HG02763 (cell line): ENCODE data around the gene KRT4.

Source experiments
- ATAC-seq: cut with Tn5 transposase; IDR thresholded peaks from one replicate; pipeline ENCODE4 v1.9.1; 2021; ENCODE audit warnings: mild to moderate bottlenecking, moderate library complexity; ENCODE audit not compliant: unreplicated experiment

The KRT4 gene

DNA sequence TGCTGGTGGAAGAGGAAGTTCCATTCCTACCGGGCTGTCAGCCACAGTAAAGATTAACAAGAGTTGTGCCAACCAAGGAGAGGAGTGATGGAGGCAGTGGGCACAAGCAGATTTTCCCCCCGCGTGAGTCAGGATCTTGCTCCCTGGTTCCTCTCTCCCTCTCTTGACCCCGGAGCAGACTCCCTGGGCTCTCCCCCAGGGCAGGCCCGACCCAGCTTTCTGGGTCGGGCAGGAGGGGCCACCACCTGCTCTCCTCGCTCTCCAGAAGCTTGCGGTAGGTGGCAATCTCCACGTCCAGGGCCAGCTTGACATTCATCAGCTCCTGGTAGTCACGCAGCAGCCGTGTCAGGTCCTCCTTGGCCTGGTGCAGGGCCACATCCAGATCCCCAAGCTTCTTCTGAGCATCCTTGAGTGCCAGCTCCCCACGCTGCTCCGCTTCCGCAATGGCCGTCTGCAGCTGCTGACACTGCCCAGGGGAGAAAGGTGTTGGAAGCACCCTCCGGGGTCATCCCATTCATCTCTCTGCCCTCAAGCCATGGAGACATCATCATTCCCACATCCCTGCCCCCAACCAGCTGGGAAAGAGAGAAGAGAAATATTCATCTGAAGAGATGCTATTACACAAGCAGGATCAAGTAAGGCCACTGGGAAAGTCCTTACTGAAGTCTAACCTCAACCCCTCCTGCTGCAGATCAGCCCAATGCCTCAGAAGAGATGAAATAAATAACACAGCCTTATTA lies 9.0 kb upstream of the KRT4 start:
- no peak for ATAC-seq

DNA sequence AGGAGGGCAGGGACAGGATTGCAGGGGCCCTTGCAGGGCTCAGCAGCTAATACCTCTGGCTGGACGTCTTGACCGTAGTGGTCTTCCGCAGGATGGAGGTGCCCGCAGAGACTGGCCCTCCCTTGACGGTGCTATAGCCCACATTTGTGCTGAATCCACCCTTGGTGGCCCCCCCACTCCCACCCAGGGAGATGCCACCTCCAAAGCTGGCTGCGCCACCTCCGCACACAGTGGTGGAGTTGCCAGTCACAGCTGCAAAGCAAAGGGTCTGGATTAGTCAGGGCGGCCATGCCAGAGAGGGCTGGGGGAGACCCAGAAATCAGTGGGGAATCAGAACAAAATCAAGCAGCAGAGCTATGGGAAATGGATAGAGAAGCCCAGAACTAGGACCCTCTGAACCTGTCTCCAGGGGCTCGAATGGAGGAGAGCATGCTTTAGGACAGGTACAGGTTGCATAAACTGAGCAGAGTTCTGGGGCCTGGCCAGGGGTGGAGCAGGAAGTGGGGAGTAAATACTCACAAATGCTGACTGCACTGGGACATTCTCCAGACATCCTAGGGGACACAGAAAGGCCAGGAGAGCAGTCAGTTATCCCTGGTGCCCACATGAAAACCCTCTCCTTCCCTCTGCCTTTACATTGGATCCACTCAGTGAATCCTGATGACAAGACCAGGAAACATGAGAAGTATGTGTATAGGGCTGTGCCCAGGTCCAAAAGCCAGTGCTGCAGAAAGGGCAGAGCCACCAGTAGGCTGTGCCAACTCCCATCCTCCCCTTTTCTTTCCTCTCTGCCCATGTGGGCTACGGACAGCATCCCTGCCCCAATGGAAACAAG lies 8.1 kb upstream of the KRT4 start:
- no peak for ATAC-seq

DNA sequence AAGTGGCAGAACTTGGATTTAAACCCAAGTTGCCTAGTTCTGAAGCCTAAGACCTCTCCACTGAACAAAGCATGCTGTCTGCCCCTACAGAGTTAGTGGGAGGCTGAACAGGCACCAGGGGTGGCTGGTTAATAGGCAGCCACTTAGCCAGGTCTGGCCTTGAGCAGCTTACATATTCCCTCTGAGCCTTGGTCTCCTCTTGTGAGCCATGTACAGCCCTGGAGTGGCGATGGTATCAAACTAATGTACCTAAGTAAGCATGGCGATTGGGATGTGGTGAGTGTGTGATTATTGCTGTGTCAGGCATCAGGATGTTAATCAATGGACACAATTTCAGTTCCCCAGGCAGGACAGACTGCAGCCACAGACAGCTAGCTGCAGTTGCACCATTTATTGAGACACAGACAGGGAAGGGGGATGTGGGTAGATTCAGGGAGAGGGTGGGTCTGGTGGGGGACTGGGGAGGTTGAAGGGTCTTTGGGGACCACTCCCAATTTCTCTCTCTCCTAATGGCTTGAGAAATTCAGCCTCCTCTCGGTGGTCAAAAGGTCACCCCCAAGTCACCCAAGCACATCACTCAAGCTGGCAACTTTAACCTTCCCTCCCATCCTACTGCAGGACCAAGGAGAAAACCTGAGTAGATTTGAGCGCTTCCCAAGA lies 7.3 kb upstream of the KRT4 start:
- no peak for ATAC-seq

DNA sequence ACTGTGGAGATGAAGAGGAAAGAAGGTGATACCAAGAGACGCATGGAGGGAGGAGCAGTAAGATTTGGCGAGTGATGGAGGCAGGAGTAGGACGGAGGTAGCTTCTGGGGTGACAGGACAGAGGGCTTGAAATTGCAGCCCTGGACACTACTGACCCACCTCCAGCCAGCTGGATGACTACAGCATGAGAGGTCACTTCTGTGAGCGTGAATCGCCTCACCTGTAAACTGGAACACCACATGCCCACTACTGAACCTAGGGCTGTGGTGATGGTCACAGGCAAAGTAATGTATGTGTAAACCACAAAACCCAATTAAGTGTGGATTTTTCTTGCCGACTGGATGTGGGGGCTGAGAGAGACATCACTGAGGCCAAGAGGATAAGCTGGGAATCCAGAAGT lies 6.6 kb upstream of the KRT4 start:
- no peak for ATAC-seq

DNA sequence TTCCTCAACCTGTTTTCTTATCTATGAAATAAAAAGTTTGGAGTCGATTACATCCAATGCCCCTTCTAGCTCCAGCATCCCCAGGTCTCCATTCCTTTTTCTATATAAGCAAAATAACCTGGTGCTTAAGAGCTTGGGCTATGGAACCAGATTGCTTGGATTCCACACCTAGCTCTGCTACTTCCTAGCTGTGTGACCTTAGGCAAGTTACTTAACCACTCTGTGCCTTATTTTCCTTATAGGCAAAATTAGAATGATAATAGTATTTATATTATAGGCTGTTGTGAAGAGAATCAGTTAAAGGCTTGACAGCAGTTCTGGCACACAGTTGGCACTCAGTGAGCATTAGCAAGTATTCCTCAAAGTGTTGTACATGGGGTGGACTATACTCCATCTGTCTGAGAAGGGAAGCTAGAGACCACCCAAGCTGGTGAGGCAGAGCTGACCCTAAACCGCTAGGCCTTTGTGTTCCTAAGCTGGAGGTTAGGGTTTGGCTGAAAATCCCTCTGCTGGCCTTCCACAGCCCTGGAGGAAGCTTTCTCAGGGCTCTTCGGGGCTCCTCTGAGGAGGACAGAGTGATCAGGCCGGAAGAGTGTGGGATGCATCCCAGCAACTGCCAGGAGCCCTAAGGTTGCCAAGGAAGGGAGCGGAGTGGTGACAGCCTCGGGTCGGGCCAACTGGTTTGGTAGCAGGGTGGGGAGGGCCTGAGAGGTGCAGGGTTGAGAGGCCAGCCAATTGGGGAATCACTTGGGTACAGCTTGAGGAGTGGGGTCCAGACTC lies 6.0 kb upstream of the KRT4 start:
- no peak for ATAC-seq

DNA sequence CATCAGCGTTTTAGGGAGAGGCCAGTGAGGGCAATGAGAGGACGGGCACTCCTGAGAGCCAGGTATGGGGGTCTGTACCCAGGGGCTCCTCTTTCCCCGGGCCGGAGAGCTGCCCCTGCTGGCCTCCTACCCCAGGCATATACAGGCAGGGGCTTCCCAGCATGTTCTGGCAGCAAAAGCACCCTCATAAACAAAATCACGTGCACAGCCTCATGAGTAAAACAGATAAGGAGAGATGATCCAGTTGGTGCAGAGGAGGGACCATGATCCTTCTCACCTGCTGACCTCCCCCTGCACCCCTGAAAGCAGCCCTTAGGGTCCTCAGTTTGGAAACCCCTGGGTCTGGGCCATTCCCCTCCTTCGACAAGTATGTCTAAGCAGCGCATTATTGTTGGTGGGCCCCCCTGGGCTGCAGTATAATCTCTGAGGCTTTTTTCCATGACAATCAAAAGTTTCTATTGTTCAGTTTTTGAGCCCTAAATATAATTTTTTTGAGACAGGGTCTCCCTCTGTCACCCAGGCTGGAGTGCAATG lies 5.0 kb upstream of the KRT4 start:
- ATAC-seq, result no peak

DNA sequence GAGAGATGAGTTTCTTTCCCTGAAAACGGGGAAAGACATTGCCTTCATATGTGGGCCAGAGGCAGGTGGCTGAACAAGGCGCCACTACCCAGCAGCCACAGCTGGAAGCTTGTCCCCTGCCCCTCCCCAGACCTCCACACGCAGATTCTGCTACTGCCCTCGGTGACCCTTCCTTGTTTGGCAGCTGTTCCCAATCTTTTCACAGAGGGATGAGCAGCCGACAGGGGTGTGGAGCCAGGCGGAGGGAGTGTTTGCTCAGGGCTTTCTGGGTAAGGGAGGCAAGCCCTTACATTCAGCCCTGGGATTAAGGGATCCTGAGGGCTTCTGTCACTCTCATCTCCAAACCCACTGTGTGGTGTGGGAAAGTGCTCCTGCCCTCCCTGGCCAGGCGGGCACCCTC lies 4.5 kb upstream of the KRT4 start:
- ATAC-seq, result no peak

DNA sequence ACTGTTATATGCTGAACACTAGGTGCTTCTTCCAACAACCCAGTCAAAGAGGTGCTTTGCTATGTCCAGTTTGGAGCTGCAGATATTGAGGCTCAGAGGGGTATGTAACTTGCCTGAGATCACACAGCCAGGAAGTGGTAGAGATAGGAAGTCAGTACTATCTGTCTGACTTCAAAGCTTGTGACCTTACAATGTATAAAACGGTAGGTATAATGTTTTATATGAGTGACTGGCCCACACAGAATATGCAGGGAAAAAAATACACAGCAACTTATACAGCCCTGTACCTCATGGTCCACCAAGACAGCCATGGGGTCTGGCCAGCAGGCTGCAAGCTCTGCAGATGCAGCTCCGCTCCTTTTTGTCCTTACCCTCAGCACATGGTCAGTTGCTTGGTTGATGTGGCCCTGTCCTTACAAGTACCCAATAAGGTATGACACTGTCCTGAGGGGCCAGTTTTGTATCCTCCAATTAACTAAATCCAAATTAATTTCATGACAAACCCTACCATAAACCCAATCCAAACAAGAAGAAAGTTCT lies 3.9 kb upstream of the KRT4 start:
- ATAC-seq, result no peak

DNA sequence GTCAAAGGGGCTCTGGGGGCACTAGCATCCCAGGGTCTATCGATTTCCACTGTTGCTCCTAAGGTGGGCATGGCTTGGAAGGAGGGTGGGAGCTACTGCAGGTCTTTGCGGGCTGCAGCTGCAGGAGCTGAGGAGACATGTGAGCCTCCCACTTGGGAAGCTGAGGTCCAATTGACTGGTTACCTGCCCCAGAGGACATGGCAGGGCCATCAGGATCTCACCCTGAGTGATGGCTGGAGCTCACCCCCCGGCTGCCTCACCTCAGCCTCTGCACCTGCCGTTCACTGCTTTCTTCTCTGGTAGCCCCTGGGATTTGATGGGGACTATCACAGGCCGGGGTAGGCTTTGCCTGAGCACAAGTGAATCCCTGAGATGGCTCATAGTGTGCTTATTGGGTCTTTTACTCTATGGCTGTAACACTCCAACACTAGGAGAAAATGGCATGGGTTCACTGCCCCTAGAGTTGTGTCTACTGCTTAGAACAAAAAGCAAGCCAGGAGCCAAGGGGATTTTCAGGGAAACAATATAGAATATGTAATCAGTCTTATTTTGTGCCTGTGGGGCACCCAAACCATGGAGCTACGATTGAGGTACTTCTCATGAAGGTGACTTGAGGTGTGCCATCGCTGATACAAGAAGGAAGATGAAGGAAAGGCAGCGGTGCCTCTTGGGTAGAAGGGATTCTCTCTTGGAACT lies 3.2 kb upstream of the KRT4 start:
- ATAC-seq, result no peak

DNA sequence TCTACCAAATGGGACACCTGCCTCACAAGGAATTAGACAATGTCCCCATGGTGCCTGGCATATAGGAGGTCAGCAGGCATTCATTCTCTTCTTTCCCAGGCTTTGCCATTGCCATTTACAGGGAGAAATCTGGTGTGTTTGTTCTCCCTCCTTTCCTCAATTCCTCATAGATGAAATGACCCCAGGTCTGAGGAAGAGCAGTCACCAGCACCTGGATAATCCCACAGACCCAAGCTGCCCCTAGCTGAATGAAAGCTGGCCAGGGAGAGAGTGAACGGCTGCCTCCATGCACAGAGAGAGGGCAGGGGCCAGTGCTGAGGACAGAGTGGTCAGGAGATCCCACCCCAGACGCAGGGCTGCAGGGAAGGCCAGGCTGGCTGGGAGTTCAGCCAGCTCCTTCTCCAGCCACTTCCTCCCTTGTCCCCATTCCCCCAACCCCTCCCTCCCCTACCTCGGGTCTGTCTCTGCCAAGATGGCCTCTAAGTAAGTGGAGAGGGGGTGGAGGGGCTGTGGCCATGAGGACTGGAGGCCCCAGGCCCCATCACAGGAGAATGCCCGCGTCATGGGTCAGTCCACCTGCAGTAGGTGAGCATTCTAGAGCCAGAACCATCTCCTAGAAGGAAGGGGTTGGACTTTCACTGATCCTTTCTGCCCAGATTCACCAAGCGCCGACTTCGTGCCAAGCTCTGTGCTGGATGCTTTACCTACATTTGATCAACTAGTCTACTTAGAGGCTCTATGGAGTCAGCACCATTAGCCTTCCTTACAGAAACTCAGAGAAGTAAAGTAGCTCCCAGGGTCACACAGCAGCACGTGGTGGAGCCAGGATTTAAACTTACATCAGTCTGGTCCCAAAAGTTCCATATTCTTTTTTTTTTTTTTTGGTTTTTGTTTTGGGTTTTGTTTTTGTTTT lies 2.0 kb upstream of the KRT4 start:
- ATAC-seq, result no peak

DNA sequence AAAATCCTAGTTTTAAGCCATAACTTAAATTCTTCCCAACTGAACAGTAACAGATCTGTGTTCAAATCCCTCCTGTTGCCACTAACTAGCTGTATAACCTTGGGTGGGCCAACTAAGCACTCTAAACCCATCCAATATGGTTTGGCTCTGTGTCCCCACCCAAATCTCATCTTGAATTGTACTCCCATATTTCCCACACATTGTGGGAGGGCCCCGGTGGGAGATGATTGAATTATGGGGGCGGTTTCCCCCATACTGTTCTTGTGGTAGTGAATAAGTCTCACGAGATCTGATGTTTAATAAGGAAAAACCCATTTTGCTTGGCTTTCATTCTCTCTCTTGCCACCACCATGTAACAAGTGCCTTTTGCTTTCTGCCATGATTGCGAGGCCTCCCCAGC lies 1.2 kb upstream of the KRT4 start:
- no peak for ATAC-seq

DNA sequence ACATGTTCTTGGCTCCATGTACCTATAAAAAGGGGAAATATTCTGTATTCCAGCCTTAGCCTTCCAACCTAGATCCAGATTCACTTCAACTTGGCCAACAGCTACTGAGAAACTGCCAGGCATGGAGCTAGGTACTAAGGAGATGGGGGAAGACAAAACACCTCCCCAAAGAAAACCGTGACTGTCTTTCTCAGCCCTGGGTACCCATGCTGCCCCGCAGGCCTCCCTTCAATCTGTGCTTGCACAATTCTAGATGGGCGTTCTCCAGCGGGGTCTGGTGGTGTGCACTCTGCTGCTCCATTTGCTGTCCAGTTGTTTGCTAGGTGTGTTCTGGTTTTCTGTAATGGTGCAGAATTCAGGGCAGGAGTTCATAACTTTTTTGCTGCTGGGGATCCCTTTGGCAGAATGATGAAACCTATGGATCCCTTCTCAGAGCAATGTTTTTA lies 817 bp upstream of the KRT4 start:
- no peak for ATAC-seq

DNA sequence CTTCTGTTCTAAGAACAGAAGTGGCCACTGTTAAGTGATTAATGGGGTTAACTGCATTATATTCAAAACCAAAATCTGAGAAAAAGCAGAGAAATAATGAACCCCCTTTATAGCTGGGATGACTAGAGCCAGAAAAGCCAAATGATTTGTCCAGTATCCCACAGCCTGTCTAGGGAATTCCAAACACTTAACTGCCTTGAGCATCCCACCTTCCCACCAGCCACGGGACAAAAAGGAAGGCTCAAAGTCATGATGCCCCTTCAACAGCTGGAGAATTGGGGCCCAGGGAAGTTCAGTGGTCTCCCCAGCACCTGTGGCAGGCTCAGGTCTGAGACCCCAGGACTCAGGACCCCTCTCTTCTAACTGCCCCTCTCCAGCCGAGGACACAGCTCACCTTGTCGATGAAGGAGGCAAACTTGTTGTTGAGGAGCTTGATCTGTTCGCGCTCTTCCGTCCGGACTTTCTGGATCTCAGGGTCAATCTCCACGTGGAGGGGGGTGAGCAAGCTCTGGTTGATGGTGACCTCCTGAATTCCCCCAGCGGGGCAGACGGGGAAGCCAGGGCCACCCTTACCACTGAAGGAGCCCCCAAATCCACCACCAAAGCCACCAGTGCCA lies 605 bp downstream of the KRT4 start:
- no peak for ATAC-seq

DNA sequence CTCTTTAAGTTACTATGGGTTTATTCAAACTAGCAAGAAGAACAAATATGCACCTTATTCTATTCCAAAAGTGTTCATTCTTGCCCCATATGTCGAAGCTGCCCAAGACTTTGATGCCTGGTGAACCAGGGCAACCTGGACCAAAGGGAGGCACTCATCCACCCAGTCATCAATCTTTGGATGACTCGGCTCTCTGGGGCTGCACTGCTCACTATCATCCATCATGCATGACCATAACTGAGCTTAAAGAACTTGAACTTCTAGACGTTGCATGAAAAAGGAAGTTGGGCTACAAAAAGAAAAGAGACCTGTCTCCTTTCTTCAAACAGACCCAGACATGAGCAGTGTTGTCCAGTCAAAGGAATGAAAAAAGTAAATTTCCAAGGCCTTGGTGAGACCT lies 1.2 kb downstream of the KRT4 start:
- ATAC-seq, result no peak

DNA sequence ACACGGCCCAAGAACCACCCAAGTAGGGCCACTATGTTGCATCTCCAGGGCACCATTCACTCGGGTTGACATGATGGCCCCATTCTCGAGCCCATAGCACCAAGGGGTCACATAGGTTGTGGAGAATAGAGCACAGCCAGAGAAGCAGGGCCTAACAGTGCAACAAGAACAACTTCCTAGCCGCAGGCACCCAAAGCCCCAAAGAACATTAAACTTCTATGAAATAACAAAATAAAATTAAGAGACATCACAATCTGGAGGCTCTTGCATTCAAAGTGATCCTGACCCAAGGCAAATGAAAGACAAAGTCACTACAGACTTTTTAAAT lies 1.9 kb downstream of the KRT4 start:
- no peak for ATAC-seq

DNA sequence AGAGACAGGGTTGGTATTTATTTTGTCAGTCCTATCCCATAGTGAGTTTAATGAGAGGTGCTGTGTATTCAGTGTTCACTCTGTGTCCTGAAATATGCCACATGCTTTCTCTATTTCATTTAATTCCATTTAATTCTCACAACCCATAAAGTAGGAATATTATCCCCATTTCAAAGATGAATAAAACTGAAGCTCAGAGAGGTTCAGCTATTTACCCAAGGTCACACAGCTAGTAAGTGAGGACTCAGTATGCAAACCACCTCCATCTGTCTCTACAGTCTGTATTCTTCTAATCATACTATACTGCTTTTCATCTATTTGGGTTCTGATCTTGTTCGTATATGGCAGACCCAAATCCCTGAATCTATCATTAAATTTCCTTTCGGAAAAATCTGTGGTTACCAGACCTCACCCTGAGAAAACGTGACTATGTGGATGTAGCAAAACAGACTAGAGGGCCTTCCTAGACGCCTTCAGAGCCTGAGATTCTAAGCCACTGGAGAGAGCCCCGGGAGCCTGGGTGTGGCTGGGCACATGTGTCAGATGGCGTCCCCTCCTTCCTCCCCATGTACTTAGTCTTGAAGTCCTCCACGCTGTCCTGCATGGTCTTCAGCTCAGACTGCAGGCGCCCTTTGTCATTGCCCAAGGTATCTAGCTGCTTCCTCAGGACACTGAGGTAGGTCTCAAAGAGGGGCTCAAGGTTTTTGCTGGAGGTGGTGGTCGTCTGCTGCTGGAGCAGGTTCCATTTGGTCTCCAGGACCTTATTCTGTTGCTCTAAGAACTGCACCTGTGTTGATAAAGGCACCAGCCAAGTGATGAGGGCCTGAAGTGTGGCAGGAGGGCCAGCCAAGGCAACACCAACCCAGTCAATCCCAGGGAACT lies 2.5 kb downstream of the KRT4 start:
- no peak for ATAC-seq

DNA sequence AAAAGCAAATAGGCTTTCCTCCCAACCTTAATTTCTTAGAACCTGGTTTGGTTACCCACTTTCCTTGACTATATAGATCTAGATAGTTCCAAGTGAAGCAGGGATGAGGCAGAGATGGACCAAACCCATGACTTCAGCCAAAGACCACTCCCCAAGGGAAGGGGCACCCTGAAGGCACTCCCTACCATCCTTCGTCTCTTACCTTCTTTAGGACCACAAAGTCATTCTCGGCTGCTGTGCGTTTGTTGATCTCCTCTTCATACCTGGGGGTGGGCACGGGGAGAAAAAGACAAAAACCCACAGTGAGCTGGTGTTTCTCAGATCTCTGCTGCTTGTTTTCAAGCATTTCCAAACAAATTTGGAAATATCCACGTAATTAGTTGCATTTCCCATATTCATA lies 3.4 kb downstream of the KRT4 start:
- no peak for ATAC-seq

DNA sequence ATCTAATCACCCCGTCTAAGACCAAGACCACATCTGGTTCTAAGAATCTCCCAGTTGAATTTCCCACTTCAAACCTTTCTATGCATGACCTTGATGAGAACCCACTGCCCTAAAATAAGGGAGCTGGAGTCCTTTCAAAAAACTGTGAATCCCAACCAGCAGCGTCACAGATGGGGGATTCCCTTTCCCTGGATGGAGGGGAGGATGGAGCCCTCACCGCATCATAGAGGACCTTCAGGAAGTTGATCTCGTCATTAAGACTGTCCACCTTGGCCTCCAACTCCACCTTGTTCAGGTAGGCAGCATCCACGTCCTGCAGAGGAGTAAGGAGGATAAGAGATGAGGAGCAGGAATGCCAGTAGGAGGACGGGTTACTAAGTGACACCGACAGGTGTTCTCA lies 4.8 kb downstream of the KRT4 start:
- no peak for ATAC-seq
